ENCODE measurements around the gene ADGRL3.
A peak's percentile ranks its signal among the peaks of the same experiment; 100 is the strongest.

Gene ADGRL3

GRCh38 chr4:61462451-61463326 is 262.6 kb downstream of the ADGRL3 start:
- no peak overlapping the region for H2BK12ac ChIP-seq (ENCODE audit: low read length)
- H3K4me3 ChIP-seq (ENCODE audit: low read depth, low read length), result no peak overlapping the region
- no peaks in the 10 kb centered on the region for H3K36me3 ChIP-seq (ENCODE audit: control insufficient read depth in 1 of 2, insufficient read depth in 2 of 2, low read length in 2 of 2)
- peak in 1 of 2 donors; percentile 3 for DNase-seq
- H4K12ac ChIP-seq (ENCODE audit: low read depth, low read length), result no peak overlapping the region
- no peak overlapping the region for H2AFZ ChIP-seq (ENCODE audit: insufficient read depth, low read length, poor library complexity)
- H4K8ac ChIP-seq (ENCODE audit: low read depth, low read length), result no peak overlapping the region
- H3K27me3 ChIP-seq (ENCODE audit: insufficient read depth, low read length), result no peaks in the 10 kb centered on the region
- H3K4me2 ChIP-seq (ENCODE audit: low read length), result no peak overlapping the region
- H3K23ac ChIP-seq (ENCODE audit: low read length), result no peak overlapping the region
- WGBS (ENCODE audit: extremely low coverage, insufficient coverage, insufficient read length), result no CpG with 5 or more reads among the region's 5 CpGs
- H3K79me2 ChIP-seq (ENCODE audit: control insufficient read depth, insufficient read depth, low read length, poor library complexity), result no peaks in the 10 kb centered on the region
- no peak overlapping the region for H2BK120ac ChIP-seq (ENCODE audit: insufficient read depth, low read length, poor library complexity)
- no peaks in the 10 kb centered on the region for H3K79me1 ChIP-seq (ENCODE audit: low read length)
- no peak overlapping the region for H3K27ac ChIP-seq (ENCODE audit: low read depth, low read length)
- no peak overlapping the region for H3K9ac ChIP-seq (ENCODE audit: low read length)
- no peaks in the 10 kb centered on the region for H3K9me3 ChIP-seq (ENCODE audit: insufficient read depth, low read depth, low read length)
- H2AK5ac ChIP-seq (ENCODE audit: low read length), result no peak overlapping the region
- H3K18ac ChIP-seq (ENCODE audit: low read length), result no peak overlapping the region
- no peak overlapping the region for H3K14ac ChIP-seq (ENCODE audit: low read length)
- no peak overlapping the region for H2BK5ac ChIP-seq (ENCODE audit: low read depth, low read length, poor library complexity)
- H3K4me1 ChIP-seq (ENCODE audit: control insufficient read depth in 1 of 2, insufficient read depth in 2 of 2, low read length in 2 of 2), result no peaks in the 10 kb centered on the region
- no peak overlapping the region for H3K4ac ChIP-seq (ENCODE audit: low read depth, low read length)
- H4K91ac ChIP-seq (ENCODE audit: low read depth, low read length), result no peak overlapping the region

- H2BK5ac ChIP-seq (ENCODE audit: low read depth, low read length, poor library complexity), result no peak overlapping the region
- no peak overlapping the region for H4K91ac ChIP-seq (ENCODE audit: low read depth, low read length)
- H3K4me2 ChIP-seq (ENCODE audit: low read length), result no peak overlapping the region
- no peak overlapping the region for H2BK12ac ChIP-seq (ENCODE audit: low read length)
- no peak overlapping the region for H4K12ac ChIP-seq (ENCODE audit: low read depth, low read length)
- H3K79me1 ChIP-seq (ENCODE audit: low read length), result no peaks in the 10 kb centered on the region
- H3K18ac ChIP-seq (ENCODE audit: low read length), result no peak overlapping the region
- H3K4me1 ChIP-seq (ENCODE audit: control insufficient read depth in 1 of 2, insufficient read depth in 2 of 2, low read length in 2 of 2), result no peaks in the 10 kb centered on the region
- WGBS (ENCODE audit: extremely low coverage, insufficient coverage, insufficient read length), result no CpG with 5 or more reads among the region's 6 CpGs
- no peak overlapping the region for H3K4ac ChIP-seq (ENCODE audit: low read depth, low read length)
- no peak overlapping the region for H2AK5ac ChIP-seq (ENCODE audit: low read length)
- H3K79me2 ChIP-seq (ENCODE audit: control insufficient read depth, insufficient read depth, low read length, poor library complexity), result no peaks in the 10 kb centered on the region
- H3K9me3 ChIP-seq (ENCODE audit: insufficient read depth, low read depth, low read length), result no peaks in the 10 kb centered on the region
- H3K14ac ChIP-seq (ENCODE audit: low read length), result no peak overlapping the region
- H4K8ac ChIP-seq (ENCODE audit: low read depth, low read length), result no peak overlapping the region
- peak; percentile 44 to 88 for DNase-seq
- no peak overlapping the region for H3K27ac ChIP-seq (ENCODE audit: low read depth, low read length)
- H3K9ac ChIP-seq (ENCODE audit: low read length), result no peak overlapping the region
- H2BK120ac ChIP-seq (ENCODE audit: insufficient read depth, low read length, poor library complexity), result no peak overlapping the region
- no peak overlapping the region for H3K23ac ChIP-seq (ENCODE audit: low read length)
- no peak overlapping the region for H2AFZ ChIP-seq (ENCODE audit: insufficient read depth, low read length, poor library complexity)
- H3K4me3 ChIP-seq (ENCODE audit: low read depth, low read length), result no peak overlapping the region
- H3K36me3 ChIP-seq (ENCODE audit: control insufficient read depth in 1 of 2, insufficient read depth in 2 of 2, low read length in 2 of 2), result no peaks in the 10 kb centered on the region
- H3K27me3 ChIP-seq (ENCODE audit: insufficient read depth, low read length), result no peaks in the 10 kb centered on the region
Observed at GRCh38 chr4:61468024-61468720, 268.0 kb downstream of the ADGRL3 start.

GRCh38 chr4:61473306-61473705 is 273.2 kb downstream of the ADGRL3 start:
- Histone ChIP-seq H3K4me3 (ENCODE audit: low read depth, low read length) (no peak overlapping the region), H3K18ac (ENCODE audit: low read length) (no peak overlapping the region), H3K14ac (ENCODE audit: low read length) (no peak overlapping the region), H3K9ac (ENCODE audit: low read length) (no peak overlapping the region), H2AFZ (ENCODE audit: insufficient read depth, low read length, poor library complexity) (no peak overlapping the region), H3K79me2 (ENCODE audit: control insufficient read depth, insufficient read depth, low read length, poor library complexity) (no peaks in the 10 kb centered on the region), H3K27me3 (ENCODE audit: insufficient read depth, low read length) (no peaks in the 10 kb centered on the region), H2BK5ac (ENCODE audit: low read depth, low read length, poor library complexity) (no peak overlapping the region), H3K36me3 (ENCODE audit: control insufficient read depth in 1 of 2, insufficient read depth in 2 of 2, low read length in 2 of 2) (no peaks in the 10 kb centered on the region), H4K12ac (ENCODE audit: low read depth, low read length) (no peak overlapping the region), H3K23ac (ENCODE audit: low read length) (no peak overlapping the region), H3K79me1 (ENCODE audit: low read length) (no peaks in the 10 kb centered on the region), H3K4me2 (ENCODE audit: low read length) (no peak overlapping the region), H3K4ac (ENCODE audit: low read depth, low read length) (no peak overlapping the region), H4K91ac (ENCODE audit: low read depth, low read length) (no peak overlapping the region), H4K8ac (ENCODE audit: low read depth, low read length) (no peak overlapping the region), H2BK120ac (ENCODE audit: insufficient read depth, low read length, poor library complexity) (no peak overlapping the region), H3K27ac (ENCODE audit: low read depth, low read length) (no peak overlapping the region), H3K9me3 (ENCODE audit: insufficient read depth, low read depth, low read length) (no peaks in the 10 kb centered on the region), H3K4me1 (ENCODE audit: control insufficient read depth in 1 of 2, insufficient read depth in 2 of 2, low read length in 2 of 2) (no peaks in the 10 kb centered on the region), H2AK5ac (ENCODE audit: low read length) (no peak overlapping the region), H2BK12ac (ENCODE audit: low read length) (no peak overlapping the region)
- WGBS (ENCODE audit: extremely low coverage, insufficient coverage, insufficient read length), result no CpG with 5 or more reads among the region's 3 CpGs
- DNase-seq, result no peak

GRCh38 chr4:61478340-61478739 is 278.2 kb downstream of the ADGRL3 start:
- Histone ChIP-seq H3K18ac (ENCODE audit: low read length) (no peak overlapping the region), H3K4me3 (ENCODE audit: low read depth, low read length) (no peak overlapping the region), H4K8ac (ENCODE audit: low read depth, low read length) (no peak overlapping the region), H3K36me3 (ENCODE audit: control insufficient read depth in 1 of 2, insufficient read depth in 2 of 2, low read length in 2 of 2) (no peaks in the 10 kb centered on the region), H3K79me2 (ENCODE audit: control insufficient read depth, insufficient read depth, low read length, poor library complexity) (no peaks in the 10 kb centered on the region), H2AFZ (ENCODE audit: insufficient read depth, low read length, poor library complexity) (no peak overlapping the region), H3K4ac (ENCODE audit: low read depth, low read length) (no peak overlapping the region), H3K4me1 (ENCODE audit: control insufficient read depth in 1 of 2, insufficient read depth in 2 of 2, low read length in 2 of 2) (no peaks in the 10 kb centered on the region), H3K27me3 (ENCODE audit: insufficient read depth, low read length) (no peaks in the 10 kb centered on the region), H2AK5ac (ENCODE audit: low read length) (no peak overlapping the region), H3K14ac (ENCODE audit: low read length) (no peak overlapping the region), H3K23ac (ENCODE audit: low read length) (no peak overlapping the region), H4K91ac (ENCODE audit: low read depth, low read length) (no peak overlapping the region), H2BK120ac (ENCODE audit: insufficient read depth, low read length, poor library complexity) (no peak overlapping the region), H2BK5ac (ENCODE audit: low read depth, low read length, poor library complexity) (no peak overlapping the region), H3K4me2 (ENCODE audit: low read length) (no peak overlapping the region), H3K79me1 (ENCODE audit: low read length) (no peaks in the 10 kb centered on the region), H3K27ac (ENCODE audit: low read depth, low read length) (no peak overlapping the region), H4K12ac (ENCODE audit: low read depth, low read length) (no peak overlapping the region), H2BK12ac (ENCODE audit: low read length) (no peak overlapping the region), H3K9me3 (ENCODE audit: insufficient read depth, low read depth, low read length) (no peaks in the 10 kb centered on the region), H3K9ac (ENCODE audit: low read length) (no peak overlapping the region)
- DNase-seq, result no peak

Measured in trophoblast cell (in vitro differentiated cells and primary cell).